GM12891 (cell line): ENCODE data around the gene BRIP1.
"Not testable (repeated sequence)": the region's sequence is repeated elsewhere in the genome, so short reads cannot be mapped to it uniquely, and the experiment has no call there.

Experiments
- PAX5 ChIP-seq: IDR thresholded peaks from 2 replicates; pipeline ENCODE4 v1.6.1; 2011; ENCODE audit warnings: low read length, moderate library complexity, mild to moderate bottlenecking; ENCODE audit not compliant: insufficient read depth, severe bottlenecking
- POLR2A ChIP-seq: IDR thresholded peaks from 2 replicates; pipeline ENCODE4 v1.6.1; 2011; ENCODE audit warnings: low read depth, low read length, control low read depth
- POLR2AphosphoS5 ChIP-seq: IDR thresholded peaks from 2 replicates; pipeline ENCODE4 v1.6.1; 2011; ENCODE audit warnings: low read depth, low read length, control low read depth
- SPI1 ChIP-seq: IDR thresholded peaks from 2 replicates; pipeline ENCODE4 v1.6.1; 2011; ENCODE audit warnings: low read depth, low read length, control low read depth

- not testable (repeated sequence) for TF ChIP-seq POLR2A, SPI1, PAX5, POLR2AphosphoS5
These were observed 144.1 kb downstream of the BRIP1 start for GRCh38 chr17:61719220-61719619.
